ES-I3 (cell line): ENCODE data around the gene CBLN3.
"Not testable (repeated sequence)": the region's sequence is repeated elsewhere in the genome, so short reads cannot be mapped to it uniquely, and the experiment has no call there.

ENCODE experiments used
- H3K36me3 ChIP-seq: 2 replicates; pipeline ENCODE4 v1.6.1; 2013; ENCODE audit warnings: mild to moderate bottlenecking, low read length, control low read depth, moderate library complexity; ENCODE audit not compliant: insufficient read depth
- H3K4me1 ChIP-seq: 2 replicates; pipeline ENCODE4 v1.6.1; 2013; ENCODE audit warnings: mild to moderate bottlenecking, control low read depth, low read length; ENCODE audit not compliant: insufficient read depth
- H3K9ac ChIP-seq: 2 replicates; pipeline ENCODE4 v1.6.1; 2013; ENCODE audit warnings: low read depth, mild to moderate bottlenecking, low read length, moderate library complexity
- H3K9me3 ChIP-seq: 2 replicates; pipeline ENCODE4 v1.6.1; 2013; ENCODE audit warnings: mild to moderate bottlenecking, low read length, moderate library complexity; ENCODE audit not compliant: control insufficient read depth, insufficient read depth

The CBLN3 gene

GRCh38 chr14:24395609-24396582 is 33.6 kb downstream of the CBLN3 start:
- no peak overlapping the region for H3K9ac ChIP-seq
- H3K4me1 ChIP-seq: peaks cover 13% of the 10 kb centered on the region; the same call in 1 of the 2 replicates
- no peaks in the 10 kb centered on the region for H3K36me3 ChIP-seq
- H3K9me3 ChIP-seq: no peaks in the 10 kb centered on the region

GRCh38 chr14:24394275-24394674 is 35.2 kb downstream of the CBLN3 start:
- Histone ChIP-seq H3K36me3 (no peaks in the 10 kb centered on the region), H3K4me1 (peaks cover 16% of the 10 kb centered on the region; the same call in 1 of the 2 replicates), H3K9me3 (no peaks in the 10 kb centered on the region), H3K9ac (no peak overlapping the region)

GRCh38 chr14:24392325-24393091 is 37.0 kb downstream of the CBLN3 start:
- Histone ChIP-seq H3K9me3 (no peaks in the 10 kb centered on the region), H3K36me3 (no peaks in the 10 kb centered on the region), H3K4me1 (peaks cover 18% of the 10 kb centered on the region; the same call in 1 of the 2 replicates), H3K9ac (no peak overlapping the region)

- Histone ChIP-seq H3K9me3 (no peaks in the 10 kb centered on the region), H3K4me1 (peaks cover 18% of the 10 kb centered on the region; the same call in 1 of the 2 replicates), H3K36me3 (no peaks in the 10 kb centered on the region), H3K9ac (no peak overlapping the region)
Observed at GRCh38 chr14:24390701-24391468, 38.6 kb downstream of the CBLN3 start.

GRCh38 chr14:24389226-24389848 is 40.1 kb downstream of the CBLN3 start:
- Histone ChIP-seq H3K4me1 (peaks cover 18% of the 10 kb centered on the region; the same call in 1 of the 2 replicates), H3K9me3 (no peaks in the 10 kb centered on the region), H3K36me3 (no peaks in the 10 kb centered on the region), H3K9ac (no peak overlapping the region)

GRCh38 chr14:24388474-24389179 is 40.8 kb downstream of the CBLN3 start:
- H3K9me3 ChIP-seq: no peaks in the 10 kb centered on the region
- peaks cover 18% of the 10 kb centered on the region; the same call in 1 of the 2 replicates for H3K4me1 ChIP-seq
- no peak overlapping the region for H3K9ac ChIP-seq
- H3K36me3 ChIP-seq: no peaks in the 10 kb centered on the region

GRCh38 chr14:24387579-24387978 is 41.9 kb downstream of the CBLN3 start:
- peaks cover 14% of the 10 kb centered on the region; the same call in 1 of the 2 replicates for H3K4me1 ChIP-seq
- H3K36me3 ChIP-seq, H3K9me3 ChIP-seq, H3K9ac ChIP-seq: not testable (repeated sequence)

GRCh38 chr14:24387009-24387345 is 42.5 kb downstream of the CBLN3 start:
- no peaks in the 10 kb centered on the region for H3K9me3 ChIP-seq
- H3K4me1 ChIP-seq: peaks cover 11% of the 10 kb centered on the region; the same call in 1 of the 2 replicates
- H3K9ac ChIP-seq: no peak overlapping the region
- no peaks in the 10 kb centered on the region for H3K36me3 ChIP-seq

- H3K4me1 ChIP-seq: peaks cover 24% of the 10 kb centered on the region
- no peaks in the 10 kb centered on the region for H3K36me3 ChIP-seq
- H3K9ac ChIP-seq: no peak overlapping the region
- H3K9me3 ChIP-seq: no peaks in the 10 kb centered on the region
Observed at GRCh38 chr14:24385524-24385923, 43.9 kb downstream of the CBLN3 start.

GRCh38 chr14:24384169-24384568 is 45.3 kb downstream of the CBLN3 start:
- H3K4me1 ChIP-seq: peaks cover 27% of the 10 kb centered on the region
- H3K36me3 ChIP-seq: no peaks in the 10 kb centered on the region
- no peaks in the 10 kb centered on the region for H3K9me3 ChIP-seq

GRCh38 chr14:24382064-24382371 is 47.5 kb downstream of the CBLN3 start:
- Histone ChIP-seq H3K9me3 (no peaks in the 10 kb centered on the region), H3K36me3 (no peaks in the 10 kb centered on the region), H3K4me1 (peaks cover 25% of the 10 kb centered on the region), H3K9ac (no peak overlapping the region)

More at GRCh38 chr14:24384169-24384568, 45.3 kb downstream of the CBLN3 start:
- no peak overlapping the region for H3K9ac ChIP-seq

GRCh38 chr14:24381363-24382063 is 48.0 kb downstream of the CBLN3 start:
- Histone ChIP-seq H3K9me3 (no peaks in the 10 kb centered on the region), H3K4me1 (peaks cover 29% of the 10 kb centered on the region), H3K9ac (no peak overlapping the region), H3K36me3 (no peaks in the 10 kb centered on the region)
